Stimulated activated CD4-positive, alpha-beta T cell treated with anti-CD3 and anti-CD28 coated beads, Interleukin-1b, Interleukin-23, amount 100 ng/mL, for 24 hours (primary cell): Measurements from ENCODE around the gene LRCH3.

ENCODE experiments used
- DNase-seq, 4 experiments: peaks; one replicate each; pipeline ENCODE4 v3.0.0-alpha.2; 2020; ENCODE audit warnings: low read depth in 4 of 4, low spot score in 1 of 4

LRCH3 gene

DNA sequence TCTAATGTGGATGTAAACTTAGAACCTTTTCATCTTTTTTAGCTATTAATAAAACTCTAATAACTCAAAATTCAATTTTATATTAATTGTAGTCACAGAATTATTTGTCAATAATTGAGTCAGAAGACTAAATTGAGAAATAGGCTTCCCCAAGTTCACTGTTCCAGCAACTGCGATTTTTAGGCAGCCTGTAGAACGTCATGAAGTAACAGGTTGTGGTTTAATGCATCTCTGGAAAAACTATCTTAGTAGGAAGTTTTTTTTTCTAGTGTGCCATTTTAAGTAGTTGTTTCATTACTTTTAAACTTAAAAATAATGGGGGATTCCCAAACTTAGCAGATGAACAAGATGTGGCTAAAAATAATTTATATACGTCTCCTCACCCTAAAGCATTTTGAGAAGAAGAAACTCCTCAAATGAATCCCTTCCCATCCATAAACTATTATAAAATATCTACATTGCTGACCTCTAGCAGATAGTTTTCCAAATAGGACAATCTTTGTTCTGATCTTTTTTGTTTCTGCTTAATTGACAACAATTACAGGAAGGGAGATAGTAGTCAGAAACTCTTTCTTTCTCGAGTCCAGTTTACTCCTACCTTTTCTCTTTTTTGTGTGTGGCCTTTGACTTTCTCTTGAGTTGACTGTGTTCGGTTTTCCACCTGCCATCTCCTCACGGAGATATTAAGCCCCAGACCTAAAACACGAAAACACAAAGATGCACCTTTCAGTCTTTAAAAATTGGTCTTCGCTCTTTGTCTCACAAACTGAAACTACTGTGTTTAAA, 43.1 kb downstream of the LRCH3 start:
- no peak for DNase-seq

DNA sequence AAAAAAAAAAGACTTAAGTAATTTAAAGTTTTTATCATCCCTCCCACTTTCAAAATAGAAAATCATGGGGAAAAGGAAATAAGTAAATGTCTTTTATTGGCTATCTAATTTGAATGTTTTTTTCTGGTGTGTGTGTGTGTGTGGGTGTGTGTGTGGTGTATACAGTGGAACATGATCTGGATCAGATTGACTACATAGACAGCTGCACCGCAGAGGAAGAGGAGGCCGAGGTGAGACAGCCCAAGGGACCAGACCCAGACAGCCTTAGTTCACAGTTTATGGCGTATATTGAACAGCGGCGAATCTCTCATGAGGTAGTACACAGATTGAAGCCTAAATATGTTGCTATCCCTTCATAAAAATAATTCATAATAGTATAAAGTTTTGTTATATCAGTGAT, 44.5 kb downstream of the LRCH3 start:
- DNase-seq: no peak

DNA sequence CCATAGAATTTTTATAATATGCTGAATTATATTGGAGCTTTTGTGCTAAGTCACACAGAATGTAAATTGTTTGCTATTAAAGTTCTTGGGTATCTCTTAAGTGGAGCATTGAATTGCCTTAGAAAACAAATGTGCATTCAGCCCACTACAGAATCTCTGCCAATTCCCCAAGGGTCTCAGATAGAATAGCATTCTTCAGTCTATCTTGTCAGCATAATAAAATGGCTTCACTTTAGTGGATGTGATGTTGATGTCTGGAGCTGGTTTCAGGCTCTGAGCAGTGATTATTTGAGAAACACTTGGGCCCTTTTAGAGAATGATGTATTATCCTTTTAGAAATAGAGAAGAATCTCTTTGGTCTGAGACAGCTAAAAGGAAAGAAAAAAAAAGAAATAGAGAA, 45.2 kb downstream of the LRCH3 start:
- no peak for DNase-seq

GRCh38 chr3:197837282-197837681, 46.2 kb downstream of the LRCH3 start:
- no peak for DNase-seq

- DNase-seq: no peak
Measured at GRCh38 chr3:197841789-197842188, 50.7 kb downstream of the LRCH3 start.

DNA sequence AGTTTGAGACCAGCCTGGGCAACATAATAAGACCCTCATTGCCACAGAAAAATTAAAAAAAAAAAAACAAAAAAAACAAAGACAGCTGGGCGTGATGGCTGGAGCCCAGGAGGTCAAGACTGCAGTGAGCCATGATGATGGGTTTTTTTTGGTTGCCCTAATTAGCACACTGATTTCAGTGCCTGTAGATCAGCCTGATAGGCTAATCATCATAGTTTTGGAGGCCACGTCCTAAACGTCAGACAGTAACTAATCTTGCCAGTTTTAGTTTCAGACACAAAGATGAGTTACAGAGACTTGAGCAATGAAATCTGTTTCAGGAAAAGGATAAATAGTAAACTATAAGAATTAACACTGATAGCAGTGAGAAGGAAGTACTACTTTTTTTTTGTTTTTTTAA, 55.4 kb downstream of the LRCH3 start:
- DNase-seq: no peak

GRCh38 chr3:197847866-197848401, 56.9 kb downstream of the LRCH3 start:
- DNase-seq: no peak

DNA sequence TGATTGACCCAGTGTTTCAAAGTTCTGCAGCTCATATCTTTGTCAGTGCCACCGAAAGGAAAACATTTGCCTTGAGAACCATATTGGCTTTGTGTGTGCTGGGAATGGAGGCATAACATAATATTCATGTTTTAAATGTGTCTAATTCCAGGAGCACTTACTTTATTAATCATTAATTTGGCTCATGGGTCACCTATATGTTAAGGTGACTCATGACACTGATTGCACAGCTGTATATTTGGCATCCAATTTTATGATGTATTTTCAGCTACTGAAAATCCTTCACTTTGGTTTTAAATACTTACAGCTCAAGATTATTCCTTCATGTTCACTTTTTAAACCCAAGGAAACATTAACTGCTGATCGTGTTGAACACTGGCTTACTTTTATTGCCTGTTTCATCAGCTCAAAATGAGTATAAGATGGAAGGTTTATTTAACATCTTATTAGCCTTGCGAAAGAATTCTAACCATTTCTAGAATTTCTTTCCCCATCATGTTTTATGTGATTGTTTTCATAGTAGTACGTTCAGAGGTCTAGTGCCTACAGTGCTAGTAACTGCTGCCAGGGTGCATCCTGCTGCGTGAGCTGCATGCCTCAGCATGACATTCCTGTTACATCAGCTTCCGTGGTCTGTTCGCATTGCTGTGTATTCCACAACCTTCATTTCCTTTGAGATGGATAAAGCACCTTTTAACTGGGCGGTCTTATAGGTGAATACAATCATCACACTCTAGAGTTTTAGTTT, 63.7 kb downstream of the LRCH3 start:
- DNase-seq: no peak

DNA sequence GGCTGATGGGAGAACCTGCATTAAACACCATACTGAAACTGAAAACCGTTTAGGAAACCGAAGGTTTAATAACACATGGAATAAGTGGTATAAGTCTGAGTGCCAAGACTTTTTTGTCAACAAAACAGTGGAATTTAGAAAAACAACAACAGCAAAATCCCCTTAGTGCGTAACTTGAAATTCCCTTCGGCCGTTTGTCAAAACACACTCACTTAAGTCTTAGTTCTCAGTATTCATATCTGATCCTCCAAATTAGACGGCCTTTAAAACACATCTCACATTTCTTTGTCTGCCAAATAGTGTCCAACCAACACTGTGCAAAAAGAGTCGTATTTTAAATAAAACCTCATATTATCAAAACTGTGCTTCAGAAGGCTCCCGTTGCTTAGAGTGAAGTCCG, 64.5 kb downstream of the LRCH3 start:
- DNase-seq: no peak

GRCh38 chr3:197856199-197856816, 65.3 kb downstream of the LRCH3 start:
- DNase-seq: no peak

GRCh38 chr3:197858133-197858532, 67.1 kb downstream of the LRCH3 start:
- no peak for DNase-seq

DNA sequence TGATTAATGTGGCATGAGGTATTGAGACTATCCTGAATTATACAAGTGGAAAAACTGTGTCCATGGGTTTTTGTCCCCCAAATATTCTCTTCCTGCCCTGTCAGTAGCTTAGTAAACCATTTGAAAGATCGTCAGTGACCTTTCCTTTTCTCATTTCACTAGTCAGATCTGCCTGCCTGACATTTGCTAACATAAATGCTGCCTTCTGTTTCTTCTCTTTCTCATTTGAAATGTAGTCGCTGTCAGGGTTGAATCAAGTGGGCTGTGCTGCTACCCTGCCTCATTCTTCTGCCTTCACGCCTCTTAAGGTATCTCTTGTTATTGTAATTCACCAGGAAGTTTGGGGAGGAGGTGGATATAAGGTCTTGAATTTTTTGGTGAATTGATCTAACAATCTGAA, 67.5 kb downstream of the LRCH3 start:
- DNase-seq: no peak

DNA sequence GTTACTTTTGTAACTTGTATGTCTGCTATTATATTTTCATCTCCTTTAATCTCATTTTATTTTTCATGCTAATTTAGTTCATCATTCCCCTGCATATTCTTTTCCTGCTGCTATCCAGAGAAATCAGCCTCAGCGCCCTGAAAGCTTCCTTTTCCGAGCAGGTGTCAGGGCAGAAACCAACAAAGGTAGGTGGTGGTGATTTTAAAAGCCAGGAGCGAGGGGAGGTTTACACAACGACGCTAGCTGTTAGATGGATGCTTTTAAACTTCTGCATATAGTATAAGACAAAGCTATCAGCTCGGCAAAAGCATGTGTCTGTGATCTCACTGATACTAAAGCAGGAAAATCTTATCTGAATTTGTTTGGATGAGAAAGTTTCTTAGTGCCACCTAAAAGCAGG, 75.0 kb downstream of the LRCH3 start:
- DNase-seq: no peak

DNA sequence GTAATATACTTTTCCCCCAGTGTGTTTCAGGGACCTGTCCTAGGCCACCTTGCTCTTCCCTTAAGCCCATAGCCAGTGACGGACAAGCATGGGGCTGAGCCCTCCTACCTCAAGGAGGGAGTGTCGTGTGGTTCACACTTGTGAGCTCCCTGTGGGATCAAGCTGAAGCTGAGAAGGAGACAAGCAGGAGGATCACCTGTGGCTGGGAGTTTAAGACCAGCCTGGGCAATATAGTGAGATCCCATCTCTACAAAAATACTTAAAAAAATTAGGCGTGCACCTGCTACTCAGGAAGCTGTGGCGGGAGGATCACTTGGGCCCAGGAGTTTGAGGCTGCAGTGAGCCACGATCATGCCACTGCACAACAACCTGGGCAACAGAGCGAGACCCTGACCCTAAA, 82.3 kb downstream of the LRCH3 start:
- no peak for DNase-seq

- no peak for DNase-seq
Measured at GRCh38 chr3:197874064-197874463, 83.0 kb downstream of the LRCH3 start.

DNA sequence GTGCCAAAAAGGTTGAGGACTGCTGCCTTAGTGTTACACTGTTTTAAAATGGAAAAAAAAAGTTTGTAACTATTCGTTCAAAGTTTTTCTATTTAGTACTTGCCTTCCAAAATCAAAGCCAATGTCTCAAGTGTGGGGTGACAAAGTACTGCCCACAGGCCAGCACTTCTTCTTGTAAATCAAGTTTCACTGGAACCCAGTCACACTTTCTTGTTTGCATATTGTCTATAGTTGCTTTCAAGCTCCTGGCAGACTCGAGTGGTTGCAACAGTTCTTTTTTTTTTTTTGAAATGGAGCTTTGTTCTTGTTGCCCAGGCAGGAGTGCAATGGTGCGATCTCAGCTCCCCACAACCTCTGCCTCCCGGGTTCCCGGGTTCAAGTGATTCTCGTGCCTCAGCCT, 83.6 kb downstream of the LRCH3 start:
- DNase-seq: no peak

DNA sequence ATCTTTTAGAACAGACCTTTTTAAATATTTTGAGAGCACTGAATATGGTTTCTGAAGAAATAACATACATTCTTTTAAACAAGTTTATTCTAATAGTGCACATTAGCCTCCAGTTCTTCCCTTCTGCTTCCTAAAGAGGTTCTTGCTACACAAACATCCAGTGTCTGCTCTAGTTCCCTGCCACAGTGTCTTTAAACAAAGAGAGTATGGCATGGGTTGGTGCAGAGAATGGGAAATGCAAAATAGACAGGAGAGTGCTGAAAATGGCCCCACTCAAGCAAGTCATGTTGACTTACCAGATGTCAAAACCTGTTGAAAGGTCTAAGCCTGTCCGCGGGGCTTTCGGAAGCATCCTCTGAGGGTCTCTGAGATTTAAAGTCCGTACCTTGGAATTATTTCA, 86.8 kb downstream of the LRCH3 start:
- DNase-seq: no peak

- peak in 3 of 4 experiments; percentile 10 to 66 (median 16) for DNase-seq
Measured at GRCh38 chr3:197878427-197878826, 87.4 kb downstream of the LRCH3 start.

- DNase-seq: no peak
Measured at GRCh38 chr3:197880491-197881269, 89.6 kb downstream of the LRCH3 start.

DNA sequence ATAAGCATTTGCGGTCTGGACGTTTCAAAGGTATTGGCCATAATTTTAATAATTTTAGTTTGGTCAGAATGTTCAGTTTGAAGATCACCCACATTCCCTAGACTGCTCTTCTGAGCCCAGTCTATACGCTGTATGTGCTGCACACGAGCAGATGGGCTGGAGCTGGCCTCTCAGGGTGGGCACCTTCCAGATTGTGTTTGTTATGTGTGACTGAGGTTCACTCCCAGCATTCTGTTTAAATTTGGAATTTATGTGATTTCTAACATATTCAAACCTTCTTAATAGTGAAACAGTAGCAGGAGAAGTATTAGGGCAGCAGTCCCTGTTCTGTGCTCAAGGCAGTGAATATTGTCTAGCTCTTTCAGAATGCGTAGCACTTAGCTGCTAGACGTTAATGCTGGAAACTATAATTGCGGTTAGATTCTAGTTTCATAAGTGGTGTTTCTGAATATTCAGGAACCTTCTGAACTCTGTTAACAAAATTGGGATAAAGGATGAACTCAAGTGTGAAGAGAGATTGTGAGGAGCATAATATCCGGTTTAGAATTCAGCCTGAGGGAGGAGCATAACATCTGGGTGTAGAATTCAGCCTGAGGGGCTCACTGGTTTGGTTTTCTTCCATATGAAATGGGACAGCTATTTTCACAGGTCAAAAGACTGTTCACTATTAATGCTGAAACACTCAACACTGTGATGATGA, 90.4 kb downstream of the LRCH3 start:
- no peak for DNase-seq

GRCh38 chr3:197881970-197882338, 90.9 kb downstream of the LRCH3 start:
- DNase-seq: no peak
